HG02642 (cell line): Measurements from ENCODE around the gene OPCML.

Experiments
- ATAC-seq: cut with Tn5 transposase; IDR thresholded peaks from one replicate; pipeline ENCODE4 v1.9.1; 2021; ENCODE audit warnings: mild to moderate bottlenecking; ENCODE audit not compliant: unreplicated experiment, poor library complexity

The OPCML gene

GRCh38 chr11:132888226-132888625 lies 644.1 kb downstream of the OPCML start:
- ATAC-seq, result no peak

GRCh38 chr11:132886335-132886734 lies 646.0 kb downstream of the OPCML start:
- ATAC-seq, result no peak

- ATAC-seq, result no peak
These were observed 649.1 kb downstream of the OPCML start for GRCh38 chr11:132883241-132883640.

- ATAC-seq, result no peak
These were observed 650.7 kb downstream of the OPCML start for GRCh38 chr11:132881622-132882021.

GRCh38 chr11:132878111-132878510 lies 654.2 kb downstream of the OPCML start:
- ATAC-seq, result no peak

GRCh38 chr11:132876705-132877104 lies 655.6 kb downstream of the OPCML start:
- no peak for ATAC-seq

- no peak for ATAC-seq
These were observed 656.1 kb downstream of the OPCML start for GRCh38 chr11:132876239-132876638.

- ATAC-seq, result no peak
These were observed 657.7 kb downstream of the OPCML start for GRCh38 chr11:132874638-132875037.

- no peak for ATAC-seq
These were observed 658.5 kb downstream of the OPCML start for GRCh38 chr11:132873841-132874240.

- ATAC-seq, result no peak
These were observed 660.1 kb downstream of the OPCML start for GRCh38 chr11:132872211-132872610.

GRCh38 chr11:132866783-132867545 lies 665.3 kb downstream of the OPCML start:
- ATAC-seq, result no peak

- no peak for ATAC-seq
These were observed 666.7 kb downstream of the OPCML start for GRCh38 chr11:132865623-132866022.

- ATAC-seq, result no peak
These were observed 667.3 kb downstream of the OPCML start for GRCh38 chr11:132864811-132865576.

- no peak for ATAC-seq
These were observed 669.4 kb downstream of the OPCML start for GRCh38 chr11:132862933-132863332.

- no peak for ATAC-seq
These were observed 670.2 kb downstream of the OPCML start for GRCh38 chr11:132862137-132862536.

- ATAC-seq, result no peak
These were observed 673.0 kb downstream of the OPCML start for GRCh38 chr11:132859306-132859705.

- ATAC-seq, result no peak
These were observed 674.1 kb downstream of the OPCML start for GRCh38 chr11:132858223-132858622.

- ATAC-seq, result no peak
These were observed 676.3 kb downstream of the OPCML start for GRCh38 chr11:132856032-132856431.

- ATAC-seq, result no peak
These were observed 676.8 kb downstream of the OPCML start for GRCh38 chr11:132855516-132855915.

GRCh38 chr11:132853886-132854285 lies 678.4 kb downstream of the OPCML start:
- ATAC-seq, result no peak

- no peak for ATAC-seq
These were observed 679.9 kb downstream of the OPCML start for GRCh38 chr11:132852361-132852760.

GRCh38 chr11:132851247-132851646 lies 681.1 kb downstream of the OPCML start:
- ATAC-seq, result no peak
